GM21447 (cell line): ENCODE results near the gene SLC44A2.
A peak's percentile ranks its signal among the peaks of the same experiment; 100 is the strongest.
"Not testable (repeated sequence)": the region's sequence is repeated elsewhere in the genome, so short reads cannot be mapped to it uniquely, and the experiment has no call there.

Source experiments
- ATAC-seq: cut with Tn5 transposase; IDR thresholded peaks from one replicate; pipeline ENCODE4 v1.9.1; 2021; ENCODE audit not compliant: unreplicated experiment

Gene SLC44A2

DNA sequence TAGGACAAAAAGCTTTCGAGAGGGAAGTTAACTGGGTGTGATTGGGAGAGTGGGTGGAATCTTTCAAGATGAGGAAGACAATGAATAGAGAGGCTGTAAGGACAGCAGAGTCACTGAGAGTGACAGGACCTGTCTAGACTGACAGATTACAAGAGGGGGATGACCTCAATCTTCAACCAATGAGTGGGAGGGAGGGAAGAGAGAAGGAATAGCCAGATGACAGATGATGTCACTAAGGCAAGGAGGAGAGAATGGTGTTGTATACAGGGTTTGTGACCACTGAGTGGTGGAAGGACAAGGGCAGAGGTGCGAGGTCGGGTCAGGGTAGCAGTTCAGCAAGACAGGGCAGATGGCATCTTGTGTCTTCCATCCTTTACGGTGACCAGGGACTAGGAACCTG lies 23.0 kb downstream of the SLC44A2 start:
- ATAC-seq, result no peak

GRCh38 chr19:10651851-10652250 lies 26.5 kb downstream of the SLC44A2 start:
- ATAC-seq, result no peak

DNA sequence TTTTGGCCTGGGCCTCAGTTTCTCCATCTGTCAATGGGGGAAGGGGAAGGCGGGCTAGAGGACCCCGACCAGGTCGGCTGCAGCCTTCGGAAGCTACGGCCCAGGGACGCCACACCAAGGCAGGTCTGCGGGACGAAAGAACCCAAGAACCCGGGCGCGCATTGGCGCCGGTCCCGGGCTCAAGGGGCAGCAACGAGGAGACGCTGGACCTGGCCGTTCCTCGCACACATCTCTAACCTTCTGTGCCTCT lies 28.1 kb downstream of the SLC44A2 start:
- ATAC-seq, result no peak

DNA sequence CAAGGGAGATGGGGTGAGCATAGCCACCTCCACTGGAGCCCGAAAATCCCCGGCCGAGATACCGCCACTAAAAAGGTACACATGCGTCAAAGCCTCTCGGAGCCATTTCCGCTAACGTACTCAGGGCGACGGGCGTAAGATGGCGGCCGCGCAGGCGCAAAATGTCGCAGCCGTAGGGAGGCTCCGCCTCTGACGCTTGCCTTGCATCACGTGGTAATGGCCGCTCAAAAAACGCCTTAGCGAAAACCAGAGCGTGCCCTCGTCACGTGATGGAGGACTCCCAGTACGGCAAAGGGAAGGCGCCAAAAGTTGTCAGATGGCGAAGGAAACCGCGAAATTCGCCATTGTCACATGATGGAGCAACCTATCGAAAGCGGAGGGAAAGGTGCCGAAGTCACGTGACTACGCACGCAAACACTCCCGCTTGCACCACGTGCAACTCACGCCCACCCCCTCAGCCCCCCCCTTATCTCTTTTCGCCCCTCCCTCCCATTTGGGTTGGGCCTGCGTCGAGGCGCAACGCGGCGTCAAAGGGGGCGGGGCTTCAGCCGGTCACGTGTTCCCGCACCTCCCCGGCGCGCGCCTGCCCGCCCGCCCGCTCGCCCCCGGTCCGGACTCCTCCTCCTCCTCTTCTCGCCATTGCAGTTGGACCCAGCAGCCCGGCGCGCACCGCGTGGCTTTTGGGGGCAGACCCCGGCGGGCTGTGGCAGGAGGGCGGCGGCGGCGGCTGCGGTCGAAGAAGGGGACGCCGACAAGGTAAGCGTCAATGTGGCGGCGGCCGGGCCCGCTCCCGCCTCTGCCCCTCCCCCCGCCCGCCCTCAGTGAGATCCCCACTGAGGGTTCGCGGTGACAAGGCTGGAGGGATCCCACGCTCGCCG lies 28.6 kb downstream of the SLC44A2 start, which contains the start of gene ILF3:
Gene ILF3 (plus strand): TSS at position 615 of the 878 bp plus-strand sequence. CDS start 16,260 bp downstream, outside the sequence.
- ATAC-seq, result peak; percentile 71

DNA sequence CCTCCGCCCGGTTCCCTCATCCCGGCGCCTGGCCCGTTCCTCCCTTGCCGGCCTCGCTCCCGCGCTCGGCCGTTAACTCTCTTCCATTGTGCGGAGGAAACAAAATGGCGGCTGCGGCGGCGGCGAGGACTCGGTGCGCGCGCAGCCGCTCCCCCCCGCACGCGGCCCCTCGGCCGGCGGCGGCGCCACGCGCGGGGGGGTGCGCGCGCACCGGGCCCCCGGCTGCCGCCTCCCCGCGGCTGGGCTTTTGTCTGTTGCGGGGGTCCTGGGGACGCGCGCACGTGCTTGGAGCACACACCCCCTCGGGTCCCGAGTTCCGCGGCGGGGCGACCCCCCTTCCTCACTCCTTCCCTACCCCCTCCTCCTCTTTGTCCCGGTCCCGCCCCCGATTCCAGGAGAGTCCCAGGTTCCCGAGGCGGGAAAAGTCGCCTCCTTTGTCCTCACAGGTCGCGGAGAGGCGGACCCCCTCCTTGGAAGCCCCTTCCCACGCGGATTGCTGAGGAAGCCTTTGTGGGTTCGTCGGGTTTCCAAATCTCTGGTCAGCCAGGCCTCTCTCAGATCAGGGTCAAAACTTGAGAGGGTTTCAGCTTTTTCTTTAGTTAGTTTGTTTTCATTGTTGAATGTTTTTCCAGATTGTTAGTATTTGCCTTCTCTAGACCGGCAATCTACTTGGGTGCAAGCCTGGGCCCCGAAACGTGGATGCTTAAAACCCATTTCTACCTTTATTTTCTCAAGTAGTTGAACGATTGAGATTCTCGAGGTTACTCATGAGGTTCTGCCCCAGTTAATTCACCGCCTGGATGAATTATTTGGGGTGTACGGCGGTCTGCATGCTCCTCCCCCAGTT lies 29.5 kb downstream of the SLC44A2 start:
- ATAC-seq, result peak; percentile 13

DNA sequence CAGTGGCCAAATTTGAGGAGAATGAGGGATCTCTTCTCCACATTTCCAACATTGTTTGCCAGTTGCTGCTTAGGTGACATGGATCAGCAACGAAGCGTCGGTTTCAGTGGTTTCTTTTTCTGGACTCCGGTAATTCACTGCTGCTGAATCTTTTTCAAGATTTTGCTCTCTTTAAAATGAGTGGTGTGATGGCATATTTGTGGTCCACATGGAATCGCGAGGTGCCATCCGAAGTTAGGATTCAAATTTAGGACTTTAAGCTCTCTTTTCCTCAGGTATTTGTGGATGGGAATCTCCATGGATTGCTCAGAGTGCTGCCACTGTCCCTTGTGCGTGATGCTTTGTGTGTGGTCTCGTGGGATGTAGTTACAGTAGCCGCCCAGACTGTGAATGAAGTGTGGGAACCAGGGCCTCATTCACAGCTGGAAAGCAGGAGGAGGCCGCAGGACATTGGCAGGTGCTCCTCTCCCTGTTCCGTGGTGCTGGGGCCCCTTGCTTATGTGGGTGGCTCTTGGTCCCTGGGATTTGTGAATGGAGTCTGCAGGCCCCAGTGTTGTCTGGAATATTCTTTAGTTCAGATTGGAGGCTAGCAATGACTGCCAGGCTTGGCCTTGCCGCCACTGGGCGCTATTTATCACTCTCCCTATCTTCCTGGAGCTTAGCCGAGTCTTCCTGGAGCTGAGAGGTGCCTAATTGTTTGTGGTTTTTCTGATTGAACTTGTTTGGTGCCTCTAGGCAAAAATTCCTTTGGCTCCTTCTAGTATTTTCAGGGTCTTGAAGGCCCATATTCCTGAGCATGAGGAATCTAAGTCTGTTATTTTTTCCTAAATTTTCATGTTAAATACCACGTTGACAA lies 30.3 kb downstream of the SLC44A2 start:
- ATAC-seq, result no peak

- ATAC-seq, result no peak
Observed at GRCh38 chr19:10660346-10660745, 35.0 kb downstream of the SLC44A2 start.

GRCh38 chr19:10661946-10662345 lies 36.6 kb downstream of the SLC44A2 start:
- ATAC-seq, result no peak

- ATAC-seq, result no peak
Observed at GRCh38 chr19:10662384-10663251, 37.3 kb downstream of the SLC44A2 start.

- ATAC-seq, result not testable (repeated sequence)
Observed at GRCh38 chr19:10663252-10663563, 37.9 kb downstream of the SLC44A2 start.

- no peak for ATAC-seq
Observed at GRCh38 chr19:10667867-10668266, 42.5 kb downstream of the SLC44A2 start.

- no peak for ATAC-seq
Observed at GRCh38 chr19:10669246-10669645, 43.9 kb downstream of the SLC44A2 start.

DNA sequence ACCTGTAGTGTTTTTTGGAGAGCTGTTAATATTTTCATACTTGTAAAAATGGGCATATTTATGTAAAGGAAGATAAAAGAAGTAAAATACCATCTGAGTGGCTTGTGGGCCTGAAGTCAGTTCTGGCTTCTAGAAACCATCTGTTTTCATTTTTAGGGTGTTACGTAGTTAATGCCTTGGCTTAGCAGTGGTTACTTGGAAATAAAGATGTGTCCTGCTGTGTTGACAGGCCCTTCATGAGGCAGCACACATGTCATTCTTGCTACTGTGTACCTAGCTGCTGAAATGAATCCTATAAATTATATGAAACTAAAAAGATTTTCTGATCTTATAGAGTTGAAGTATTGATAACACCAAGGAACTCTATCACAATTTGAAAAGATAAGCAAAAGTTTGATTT lies 44.8 kb downstream of the SLC44A2 start:
- ATAC-seq, result no peak

DNA sequence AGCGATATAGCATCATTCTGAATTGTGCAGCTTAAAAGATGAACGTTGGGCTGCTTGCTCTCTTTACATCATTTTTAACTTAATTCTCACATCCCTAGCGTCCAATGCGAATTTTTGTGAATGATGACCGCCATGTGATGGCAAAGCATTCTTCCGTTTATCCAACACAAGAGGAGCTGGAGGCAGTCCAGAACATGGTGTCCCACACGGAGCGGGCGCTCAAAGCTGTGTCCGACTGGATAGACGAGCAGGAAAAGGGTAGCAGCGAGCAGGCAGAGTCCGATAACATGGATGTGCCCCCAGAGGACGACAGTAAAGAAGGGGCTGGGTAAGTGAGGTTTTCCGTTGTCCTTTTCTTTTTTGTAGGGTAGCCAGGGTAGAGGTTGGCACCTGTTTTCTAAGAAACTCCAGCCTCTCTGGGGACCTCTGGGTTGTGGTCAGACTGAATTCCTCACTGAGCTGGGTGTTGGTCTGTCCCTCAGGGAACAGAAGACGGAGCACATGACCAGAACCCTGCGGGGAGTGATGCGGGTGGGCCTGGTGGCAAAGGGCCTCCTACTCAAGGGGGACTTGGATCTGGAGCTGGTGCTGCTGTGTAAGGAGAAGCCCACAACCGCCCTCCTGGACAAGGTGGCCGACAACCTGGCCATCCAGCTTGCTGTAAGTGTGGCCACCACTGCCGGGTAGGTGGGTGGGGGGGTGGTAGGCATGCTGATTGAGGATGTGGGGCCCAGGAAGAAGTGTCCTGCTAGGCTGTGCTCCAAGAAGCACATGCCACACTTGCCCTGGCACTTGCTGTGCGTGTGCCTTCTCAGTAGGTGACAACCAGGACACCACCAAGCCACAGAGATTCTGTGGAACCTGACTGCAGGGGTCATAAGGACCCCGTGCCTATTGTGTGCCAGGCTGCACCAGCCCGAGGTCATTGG lies 45.8 kb downstream of the SLC44A2 start:
- ATAC-seq, result no peak

- not testable (repeated sequence) for ATAC-seq
Observed at GRCh38 chr19:10671922-10672321, 46.6 kb downstream of the SLC44A2 start.

- not testable (repeated sequence) for ATAC-seq
Observed at GRCh38 chr19:10675214-10675613, 49.9 kb downstream of the SLC44A2 start.

- ATAC-seq, result no peak
Observed at GRCh38 chr19:10677751-10678150, 52.4 kb downstream of the SLC44A2 start.

- no peak for ATAC-seq
Observed at GRCh38 chr19:10678813-10679212, 53.5 kb downstream of the SLC44A2 start.

DNA sequence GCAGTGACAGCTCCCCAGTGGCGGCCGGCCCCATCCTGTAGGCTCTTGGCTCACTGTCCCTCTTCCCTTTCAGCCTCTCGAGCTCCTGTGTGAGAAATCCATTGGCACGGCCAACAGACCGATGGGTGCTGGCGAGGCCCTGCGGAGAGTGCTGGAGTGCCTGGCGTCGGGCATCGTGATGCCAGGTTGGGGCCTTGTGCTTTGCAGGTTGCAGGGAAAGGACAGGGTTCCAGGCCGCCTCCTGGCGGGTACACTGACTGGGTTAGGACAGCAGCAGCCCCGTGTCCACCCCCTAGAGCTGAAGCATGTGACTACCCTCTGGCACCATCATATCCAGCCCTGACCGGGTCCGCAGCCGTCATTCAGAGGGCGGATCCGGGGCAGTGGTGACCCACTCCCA lies 54.4 kb downstream of the SLC44A2 start:
- no peak for ATAC-seq
